B cell (primary cell): ENCODE data around the gene SOX3. TPM values are rescaled to one million over a fixed set of nuclear protein-coding genes. Genes with fewer than 3 reads are reported as not detected.

Source experiments
- ATAC-seq: fragments of 200-7000 bp; cut with Tn5 transposase; one replicate; pipeline ENCODE4 v1.10.0; 2021; ENCODE audit warnings: low read depth, mild to moderate bottlenecking, moderate number of reproducible peaks, moderate library complexity
- CTCF ChIA-PET: fragments of 350-600 bp; sonication (Branson Sonifier 250); formaldehyde crosslinking; loops from one replicate; lab custom pipeline; 2021; ENCODE audit warnings: antibody characterized with exemption, inconsistent platforms; lab: Charles Lee
- POLR2A ChIA-PET: fragments of 350-600 bp; sonication (Branson Sonifier 250); formaldehyde crosslinking; loops from one replicate; lab custom pipeline; 2021; ENCODE audit warnings: antibody characterized with exemption; lab: Charles Lee
- DNase-seq: peaks from one replicate; pipeline ENCODE4 v3.0.0; 2013
- H2AFZ ChIP-seq: 2 replicates; pipeline ENCODE4 v1.6.1; 2012; ENCODE audit warnings: mild to moderate bottlenecking, low read depth, low read length; ENCODE audit not compliant: insufficient read depth, poor library complexity, severe bottlenecking
- H3K27ac ChIP-seq, 2 donors: 1 replicate in 1 of 2; 2 replicates in 1 of 2; pipeline ENCODE4 v1.5.1; 2012 to 2013; ENCODE audit warnings: low read length in 2 of 2, mild to moderate bottlenecking in 2 of 2, moderate library complexity in 1 of 2
- H3K27me3 ChIP-seq, 4 experiments: fragments of 200-600 bp in 1 of 4; sonication (generic) in 1 of 4; replicated peaks in 1 of 4; 1 replicate in 2 of 4; 2 replicates in 2 of 4; pipeline versions ENCODE4 v1.6.1 to v1.7.0; 2013 to 2016; ENCODE audit warnings: low read length in 3 of 4, mild to moderate bottlenecking in 2 of 4, mixed read lengths in 1 of 4, moderate library complexity in 1 of 4; ENCODE audit not compliant: insufficient read depth in 4 of 4, control insufficient read depth in 3 of 4; ENCODE audit errors: control extremely low read depth in 1 of 4
- H3K36me3 ChIP-seq, 2 experiments: replicated peaks in 1 of 2; 1 replicate in 1 of 2; 2 replicates in 1 of 2; pipeline versions ENCODE4 v1.6.1 to v1.7.1; 2013; ENCODE audit warnings: low read length in 1 of 2; ENCODE audit not compliant: insufficient read depth in 2 of 2, control insufficient read depth in 1 of 2; ENCODE audit errors: control extremely low read depth in 1 of 2, extremely low read depth in 1 of 2
- H3K4me1 ChIP-seq, 2 donors: fragments of 200-600 bp in 1 of 2; sonication (generic) in 1 of 2; 1 replicate in 1 of 2; 2 replicates in 1 of 2; pipeline versions ENCODE4 v1.5.1 to v1.6.1; 2013 to 2017; ENCODE audit warnings: low read length in 2 of 2; ENCODE audit not compliant: control insufficient read depth in 2 of 2, insufficient read depth in 2 of 2
- H3K4me2 ChIP-seq: replicated peaks from 2 replicates; pipeline ENCODE3; 2012; ENCODE audit warnings: mild to moderate bottlenecking, low read depth, low read length; ENCODE audit not compliant: poor library complexity, severe bottlenecking
- H3K4me3 ChIP-seq, 5 experiments: fragments of 200-600 bp in 1 of 5; sonication (generic) in 1 of 5; 1 replicate in 3 of 5; 2 replicates in 2 of 5; pipeline versions ENCODE4 v1.5.1 to v1.7.0; 2011 to 2016; ENCODE audit warnings: low read length in 4 of 5, mild to moderate bottlenecking in 4 of 5, low read depth in 2 of 5, control low read depth in 1 of 5, moderate library complexity in 1 of 5; ENCODE audit not compliant: insufficient read depth in 1 of 5; ENCODE audit errors: control extremely low read depth in 1 of 5, extremely low read depth in 1 of 5
- H3K79me2 ChIP-seq: fragments of 200-600 bp; sonication (generic); one replicate; pipeline ENCODE4 v1.6.0; 2016; ENCODE audit warnings: low read length; ENCODE audit not compliant: control insufficient read depth, insufficient read depth
- H3K9ac ChIP-seq: fragments of 200-600 bp; sonication (generic); 2 replicates; pipeline ENCODE4 v1.6.1; 2017; ENCODE audit warnings: mild to moderate bottlenecking, low read length, moderate library complexity
- H3K9me3 ChIP-seq, 3 donors: one replicate each; pipeline versions ENCODE4 v1.6.1 to v1.7.1; 2013; ENCODE audit warnings: low read length in 2 of 3; ENCODE audit not compliant: control insufficient read depth in 2 of 3, insufficient read depth in 1 of 3; ENCODE audit errors: control extremely low read depth in 1 of 3
- H4K20me1 ChIP-seq: 2 replicates; pipeline ENCODE4 v1.6.0; 2012; ENCODE audit warnings: mild to moderate bottlenecking, low read length; ENCODE audit not compliant: insufficient read depth, control insufficient read depth, poor library complexity, severe bottlenecking
- H3K27ac Mint-ChIP-seq: one replicate; pipeline ENCODE4 v1.8.0; 2021; ENCODE audit warnings: mixed read lengths
- H3K27me3 Mint-ChIP-seq: one replicate; pipeline ENCODE4 v1.8.0; 2021; ENCODE audit warnings: mixed read lengths
- H3K4me1 Mint-ChIP-seq: one replicate; pipeline ENCODE4 v1.8.0; 2021; ENCODE audit warnings: mixed read lengths
- H3K4me3 Mint-ChIP-seq: one replicate; pipeline ENCODE4 v1.8.0; 2021; ENCODE audit warnings: mixed read lengths
- H3K9me3 Mint-ChIP-seq: one replicate; pipeline ENCODE4 v1.8.0; 2022; ENCODE audit warnings: mixed read lengths; ENCODE audit not compliant: insufficient read depth
- EZH2 ChIP-seq: IDR thresholded peaks from 2 replicates; pipeline ENCODE4 v1.6.1; 2012; ENCODE audit warnings: borderline replicate concordance, low read depth, mild to moderate bottlenecking, moderate library complexity, low read length; ENCODE audit not compliant: insufficient read depth, poor library complexity, severe bottlenecking
- WGBS: methylation state at CpG from one replicate; pipeline ENCODE4 v1.1.5; 2013; ENCODE audit warnings: missing lambda C conversion rate; ENCODE audit not compliant: insufficient coverage; 5-methylcytosine and 5-hydroxymethylcytosine counted together
- intact Hi-C: fragments of 100-400 bp; cut with micrococcal nuclease; formaldehyde crosslinking; loops from one replicate; pipeline ENCODE4 v1.10.0; 2022
- polyA minus RNA-seq: library from RNA; depleted of rRNA, polyadenylated mRNA; stranded (reverse); fragments of >200 nt; gene quantifications from 2 replicates; pipeline ENCODE4 v1.2.3, GENCODE V29; 2012
- polyA plus RNA-seq: library from polyadenylated mRNA; depleted of rRNA; stranded (reverse); fragments of >200 nt; gene quantifications from 2 replicates; pipeline ENCODE4 v1.2.3, GENCODE V29; 2012
- total RNA-seq, 2 donors: library from RNA; stranded (reverse); fragments of 120-200 nt in 1 of 2; gene quantifications; 1 replicate in 1 of 2; 2 replicates in 1 of 2; pipeline versions ENCODE4 v1.2.3 to v1.2.4, GENCODE V29; 2013 to 2022
- TF ChIP-seq, protein P1 (sequence below): fragments of 200-600 bp; IDR thresholded peaks from one replicate; pipeline ENCODE4 v1.8.0; 2022; ENCODE audit warnings: antibody characterized with exemption, mild to moderate bottlenecking

Gene SOX3
- total RNA-seq (not detected in 2 replicates), polyA plus RNA-seq (not detected in 2 replicates), polyA minus RNA-seq (not detected in 2 replicates)
- not detected for total RNA-seq (2013)

DNA sequence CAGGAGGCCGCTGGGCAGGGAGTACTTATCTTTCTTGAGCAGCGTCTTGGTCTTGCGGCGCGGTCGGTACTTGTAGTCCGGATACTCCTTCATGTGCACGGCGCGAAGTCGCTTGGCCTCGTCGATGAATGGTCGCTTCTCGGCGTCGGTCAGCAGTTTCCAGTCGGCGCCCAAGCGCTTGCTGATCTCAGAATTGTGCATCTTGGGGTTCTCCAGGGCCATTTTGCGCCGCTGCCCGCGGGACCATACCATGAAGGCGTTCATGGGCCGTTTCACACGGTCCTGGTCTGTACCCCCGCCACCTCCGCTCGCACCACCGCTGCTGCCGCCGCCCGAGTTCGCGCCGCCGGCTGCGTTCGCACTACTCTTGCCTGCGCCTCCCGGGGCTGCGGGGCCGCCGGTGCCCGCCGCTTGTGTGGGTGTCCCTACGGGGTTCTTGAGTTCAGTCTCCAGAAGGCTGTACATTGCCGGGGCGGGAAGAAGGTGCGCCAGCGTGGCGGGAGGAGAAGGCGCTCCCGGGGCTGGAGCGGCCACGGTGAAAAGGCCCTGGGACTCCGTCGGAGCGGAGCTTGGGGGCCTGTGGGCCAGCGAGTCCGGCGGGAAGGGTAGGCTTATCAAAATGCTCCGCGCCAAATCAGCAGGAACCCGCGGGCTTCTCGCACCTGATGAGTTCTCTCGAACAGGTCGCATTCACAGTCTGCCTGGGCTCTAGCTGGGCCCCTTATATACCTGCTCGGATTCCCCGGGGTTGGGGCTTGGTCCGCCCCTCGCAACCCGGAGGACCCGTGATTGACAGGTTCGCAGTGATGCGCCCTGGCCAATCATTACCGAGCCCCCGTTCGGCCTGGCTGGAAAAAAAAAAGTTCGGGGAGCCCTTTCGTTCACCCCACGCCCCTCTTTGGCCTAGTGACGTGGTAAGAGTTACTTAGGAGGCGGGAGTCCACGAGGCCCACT is at the start of gene SOX3:
TSS of gene SOX3 (minus strand) at position 699 of the 954 bp plus-strand sequence. CDS start at position 690, 9 bp downstream.
- POLR2A ChIA-PET: no interaction called here
- no peak within 1 kb of the TSS for H3K9ac ChIP-seq
- no peaks in the 10 kb centered on the region for H3K9me3 Mint-ChIP-seq
- H3K27ac ChIP-seq: no peak within 1 kb of the TSS
- ATAC-seq (no peak), DNase-seq (no peak)
- TF ChIP-seq, protein P1, sequence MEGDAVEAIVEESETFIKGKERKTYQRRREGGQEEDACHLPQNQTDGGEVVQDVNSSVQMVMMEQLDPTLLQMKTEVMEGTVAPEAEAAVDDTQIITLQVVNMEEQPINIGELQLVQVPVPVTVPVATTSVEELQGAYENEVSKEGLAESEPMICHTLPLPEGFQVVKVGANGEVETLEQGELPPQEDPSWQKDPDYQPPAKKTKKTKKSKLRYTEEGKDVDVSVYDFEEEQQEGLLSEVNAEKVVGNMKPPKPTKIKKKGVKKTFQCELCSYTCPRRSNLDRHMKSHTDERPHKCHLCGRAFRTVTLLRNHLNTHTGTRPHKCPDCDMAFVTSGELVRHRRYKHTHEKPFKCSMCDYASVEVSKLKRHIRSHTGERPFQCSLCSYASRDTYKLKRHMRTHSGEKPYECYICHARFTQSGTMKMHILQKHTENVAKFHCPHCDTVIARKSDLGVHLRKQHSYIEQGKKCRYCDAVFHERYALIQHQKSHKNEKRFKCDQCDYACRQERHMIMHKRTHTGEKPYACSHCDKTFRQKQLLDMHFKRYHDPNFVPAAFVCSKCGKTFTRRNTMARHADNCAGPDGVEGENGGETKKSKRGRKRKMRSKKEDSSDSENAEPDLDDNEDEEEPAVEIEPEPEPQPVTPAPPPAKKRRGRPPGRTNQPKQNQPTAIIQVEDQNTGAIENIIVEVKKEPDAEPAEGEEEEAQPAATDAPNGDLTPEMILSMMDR: no peak
- TF ChIP-seq EZH2: no peak
- H3K27me3 Mint-ChIP-seq: peaks cover 27% of the 10 kb centered on the region
- H3K27me3 ChIP-seq: peaks cover 0 to 38% (median 5%) of the 10 kb centered on the region in 4 experiments
- no peak within 1 kb of the TSS for H2AFZ ChIP-seq
- no peaks in the 10 kb centered on the region for H4K20me1 ChIP-seq
- H3K4me3 ChIP-seq: no peak within 1 kb of the TSS
- H3K4me1 Mint-ChIP-seq: peaks cover 6% of the 10 kb centered on the region
- H3K4me1 ChIP-seq: peaks cover 0 to 2% of the 10 kb centered on the region in 2 donors
- intact Hi-C loops: no loop called here
- H3K36me3 ChIP-seq: no peaks in the 10 kb centered on the region
- no peak within 1 kb of the TSS for H3K4me3 Mint-ChIP-seq
- H3K4me2 ChIP-seq: peak within 1 kb of the TSS; percentile 44
- H3K9me3 ChIP-seq: peaks cover 0 to 15% (median 0%) of the 10 kb centered on the region in 3 donors
- no peak within 1 kb of the TSS for H3K27ac Mint-ChIP-seq
- WGBS: 11% methylated on average over 76 of the region's 87 CpGs
- CTCF ChIA-PET: no interaction called here
- H3K79me2 ChIP-seq: no peaks in the 10 kb centered on the region

DNA sequence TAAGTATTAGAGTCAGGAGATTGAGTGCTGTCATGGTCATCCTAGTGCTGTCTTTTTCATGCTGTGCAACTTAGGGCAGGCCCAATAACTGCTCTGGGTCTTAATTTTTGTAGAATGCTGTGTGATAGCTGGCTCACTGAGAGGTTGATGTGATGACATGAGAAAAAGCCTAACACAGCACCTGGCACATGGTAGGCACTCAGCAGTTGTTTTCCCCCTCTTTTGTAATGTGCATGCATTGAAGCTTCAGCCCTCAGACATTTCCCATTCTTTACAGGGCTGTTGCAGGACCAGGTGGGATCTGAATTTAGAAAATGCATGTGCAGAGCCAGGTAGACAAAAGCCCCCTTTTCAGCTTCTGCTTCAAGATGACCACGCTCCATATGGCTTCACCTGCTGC is 44.1 kb upstream of the SOX3 start:
- H3K4me2 ChIP-seq: no peak overlapping the region
- WGBS: no CpG with 5 or more reads among the region's 1 CpG

More for the DNA sequence above, 44.1 kb upstream of the SOX3 start:
- Histone ChIP-seq H4K20me1 (no peaks in the 10 kb centered on the region), H3K4me3 (no peak overlapping the region), H2AFZ (no peak overlapping the region), H3K36me3 (no peaks in the 10 kb centered on the region), H3K9ac (no peak overlapping the region), H3K9me3 (no peaks in the 10 kb centered on the region), H3K27ac (no peak overlapping the region), H3K27me3 (no peaks in the 10 kb centered on the region), H3K79me2 (no peaks in the 10 kb centered on the region), H3K4me1 (no peaks in the 10 kb centered on the region)
- POLR2A ChIA-PET: no interaction called here
- no peak for ATAC-seq
- no peaks in the 10 kb centered on the region for H3K27me3 Mint-ChIP-seq
- CTCF ChIA-PET: no interaction called here
- TF ChIP-seq EZH2: no peak
- TF ChIP-seq, protein P1: no peak
- no peak overlapping the region for H3K27ac Mint-ChIP-seq
- no peaks in the 10 kb centered on the region for H3K4me1 Mint-ChIP-seq
- intact Hi-C loops: no loop called here
- H3K4me3 Mint-ChIP-seq: no peak overlapping the region
- H3K9me3 Mint-ChIP-seq: no peaks in the 10 kb centered on the region
- no peak for DNase-seq
